Lower leg skin (tissue), 4 donors: Measurements from ENCODE around the gene GSC2. TPM values are rescaled to one million over a fixed set of nuclear protein-coding genes. Genes with fewer than 3 reads are reported as not detected.

Source experiments
- DNase-seq, 2 donors: peaks; one replicate each; pipeline ENCODE4 v3.0.0-alpha.2; 2019; ENCODE audit warnings: low spot score in 2 of 2
- H3K4me3 ChIP-seq: fragments of 200-600 bp; sonication (generic); 2 replicates; pipeline ENCODE4 v1.5.1; 2017; ENCODE audit warnings: mild to moderate bottlenecking, low read depth; ENCODE audit not compliant: poor library complexity, severe bottlenecking
- POLR2A ChIP-seq, 2 donors: fragments of 450-650 bp; IDR thresholded peaks; one replicate each; pipeline ENCODE4 v1.6.1; 2016 to 2017; ENCODE audit warnings: antibody characterized with exemption in 2 of 2, mild to moderate bottlenecking in 1 of 2, moderate library complexity in 1 of 2
- WGBS, 2 donors: methylation state at CpG; one replicate each; pipeline ENCODE4 v1.1.5; 2018; 5-methylcytosine and 5-hydroxymethylcytosine counted together
- intact Hi-C: fragments of 100-400 bp; cut with DNase I; formaldehyde crosslinking; loops from one replicate; pipeline ENCODE4 v1.15.0; 2023; ENCODE audit warnings: low total_unique reads
- total RNA-seq, 4 donors: library from RNA; depleted of rRNA; stranded (reverse); fragments of >200 nt; gene quantifications; one replicate each; pipeline ENCODE4 v1.1.0, GENCODE V29; 2016
- TF ChIP-seq, protein P1 (sequence below), 3 donors: fragments of 450-650 bp; IDR thresholded peaks; one replicate each; pipeline ENCODE4 v1.5.1; 2016; ENCODE audit warnings: antibody characterized with exemption in 3 of 3, mild to moderate bottlenecking in 3 of 3, moderate library complexity in 2 of 3

Gene GSC2
- total RNA-seq, 4 donors from 2014 or later: 0.42 to 2.6 TPM; not detected in 2

GRCh38 chr22:19113429-19113828 is 36.7 kb downstream of the GSC2 start:
- TF ChIP-seq, protein P1, sequence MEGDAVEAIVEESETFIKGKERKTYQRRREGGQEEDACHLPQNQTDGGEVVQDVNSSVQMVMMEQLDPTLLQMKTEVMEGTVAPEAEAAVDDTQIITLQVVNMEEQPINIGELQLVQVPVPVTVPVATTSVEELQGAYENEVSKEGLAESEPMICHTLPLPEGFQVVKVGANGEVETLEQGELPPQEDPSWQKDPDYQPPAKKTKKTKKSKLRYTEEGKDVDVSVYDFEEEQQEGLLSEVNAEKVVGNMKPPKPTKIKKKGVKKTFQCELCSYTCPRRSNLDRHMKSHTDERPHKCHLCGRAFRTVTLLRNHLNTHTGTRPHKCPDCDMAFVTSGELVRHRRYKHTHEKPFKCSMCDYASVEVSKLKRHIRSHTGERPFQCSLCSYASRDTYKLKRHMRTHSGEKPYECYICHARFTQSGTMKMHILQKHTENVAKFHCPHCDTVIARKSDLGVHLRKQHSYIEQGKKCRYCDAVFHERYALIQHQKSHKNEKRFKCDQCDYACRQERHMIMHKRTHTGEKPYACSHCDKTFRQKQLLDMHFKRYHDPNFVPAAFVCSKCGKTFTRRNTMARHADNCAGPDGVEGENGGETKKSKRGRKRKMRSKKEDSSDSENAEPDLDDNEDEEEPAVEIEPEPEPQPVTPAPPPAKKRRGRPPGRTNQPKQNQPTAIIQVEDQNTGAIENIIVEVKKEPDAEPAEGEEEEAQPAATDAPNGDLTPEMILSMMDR (IDR thresholded peaks at IDR 0.05): no peak
- no peak for TF ChIP-seq POLR2A (IDR thresholded peaks at IDR 0.05)
- WGBS, 2 donors: 94 to 97% methylated on average over 5 of the region's 5 CpGs

DNA sequence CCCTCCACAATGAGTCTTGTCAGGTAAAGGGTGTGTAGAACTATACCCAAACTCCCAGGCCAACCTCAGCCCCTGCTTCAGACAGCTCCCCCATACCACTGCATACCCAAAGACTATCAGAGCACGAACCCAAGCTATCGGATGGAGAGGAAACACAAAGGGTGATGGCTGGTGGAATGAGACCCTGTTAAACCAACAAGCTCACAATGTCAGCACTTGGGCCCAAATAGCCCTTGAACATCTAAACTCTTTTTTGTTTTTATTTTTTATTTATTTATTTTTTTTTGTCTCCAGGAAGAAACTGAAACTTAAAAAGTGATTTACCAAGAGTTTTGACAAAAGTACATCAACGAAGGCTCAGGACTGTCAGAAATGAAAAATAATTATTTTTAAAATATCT is 38.5 kb downstream of the GSC2 start:
- intact Hi-C loops: no loop called here
- no peak overlapping the region for H3K4me3 ChIP-seq
- TF ChIP-seq, protein P1 (IDR thresholded peaks at IDR 0.05): no peak
- TF ChIP-seq POLR2A (IDR thresholded peaks at IDR 0.05): no peak
- 93 to 94% methylated on average over 3 of the region's 3 CpGs for WGBS, 2 donors
- DNase-seq: no peak

More at GRCh38 chr22:19113429-19113828, 36.7 kb downstream of the GSC2 start:
- no peak for DNase-seq
- H3K4me3 ChIP-seq: no peak overlapping the region
- intact Hi-C loops: no loop called here

DNA sequence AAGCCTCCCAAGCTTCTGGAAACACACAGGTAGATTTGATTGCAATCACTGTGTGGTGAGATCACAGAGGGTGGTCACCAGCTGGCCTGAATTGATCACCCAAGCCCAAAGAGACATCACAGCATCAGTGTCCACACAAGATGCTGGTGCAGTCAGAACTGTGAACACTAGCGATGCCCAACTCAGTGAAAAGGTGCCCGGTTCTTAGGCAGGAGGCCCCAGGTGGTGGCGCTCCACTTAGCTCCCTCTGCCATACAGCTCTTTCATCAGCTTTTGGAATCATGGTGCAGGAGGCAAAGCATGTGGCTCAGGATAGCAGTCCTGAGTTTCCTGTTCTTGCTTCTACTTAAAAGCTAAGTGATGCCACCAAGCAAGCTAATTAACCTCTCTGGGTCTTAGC is 39.0 kb downstream of the GSC2 start:
- DNase-seq: no peak
- intact Hi-C loops: no loop called here
- WGBS, 2 donors: 88 to 94% methylated on average over 3 of the region's 3 CpGs

GRCh38 chr22:19110646-19111045 is 39.4 kb downstream of the GSC2 start:
- intact Hi-C loops: no loop called here
- DNase-seq: no peak
- no peak for TF ChIP-seq POLR2A (IDR thresholded peaks at IDR 0.05)
- TF ChIP-seq, protein P1 (IDR thresholded peaks at IDR 0.05): no peak
- H3K4me3 ChIP-seq: no peak overlapping the region

More for the DNA sequence above, 39.0 kb downstream of the GSC2 start:
- H3K4me3 ChIP-seq: no peak overlapping the region
- TF ChIP-seq POLR2A (IDR thresholded peaks at IDR 0.05): no peak
- TF ChIP-seq, protein P1 (IDR thresholded peaks at IDR 0.05): no peak

DNA sequence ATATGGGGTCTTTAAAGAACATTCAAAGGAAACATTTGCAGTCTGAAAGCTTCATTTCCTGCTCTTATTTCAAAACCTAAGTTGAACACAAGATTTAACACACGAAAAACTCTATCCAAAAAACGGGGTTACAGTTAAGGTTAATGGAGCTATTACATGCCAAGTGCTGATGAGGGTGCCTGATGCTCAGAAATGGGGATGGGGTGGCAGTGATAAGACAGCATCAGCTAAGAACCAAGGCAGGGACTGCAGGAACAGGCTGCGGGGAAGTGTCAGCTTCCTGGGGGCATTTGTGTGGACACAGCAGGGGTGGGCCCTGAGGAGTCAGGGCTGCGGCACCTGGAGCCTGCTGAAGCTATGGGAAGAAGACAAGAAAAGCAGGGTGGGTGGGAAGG is 40.0 kb downstream of the GSC2 start:
- WGBS, 2 donors: 47 to 51% methylated on average over 4 of the region's 4 CpGs
- no peak for TF ChIP-seq POLR2A (IDR thresholded peaks at IDR 0.05)
- TF ChIP-seq, protein P1 (IDR thresholded peaks at IDR 0.05): no peak
- no peak overlapping the region for H3K4me3 ChIP-seq
- no peak for DNase-seq
- intact Hi-C loops: no loop called here
